HepG2 (cell line): Measurements from ENCODE around the gene RABL6. TPM values are rescaled to one million over a fixed set of nuclear protein-coding genes. Genes with fewer than 3 reads are reported as not detected.

Source experiments
- ATAC-seq: fragments of 200-7000 bp; cut with Tn5 transposase; 3 replicates; pipeline ENCODE4 v1.9.1; 2020; ENCODE audit warnings: mild to moderate bottlenecking, moderate library complexity
- BruUV-seq: library from RNA; stranded (reverse); fragments of 400-500 nt; replicated peaks from 2 replicates; lab custom pipeline; 2021; lab: Mats Ljungman, UMichigan
- CTCF ChIA-PET: fragments of 300-600 bp; formaldehyde crosslinking; extraction: SDS; loops from one replicate; lab custom pipeline; 2021; ENCODE audit warnings: low total read pairs, inconsistent platforms, low intra/inter-chr PET ratio; lab: Yijun Ruan, JAX
- POLR2A ChIA-PET: fragments of 350-600 bp; sonication (Branson Sonifier 250); formaldehyde crosslinking; loops from one replicate; lab custom pipeline; 2020; ENCODE audit warnings: antibody characterized with exemption, inconsistent platforms; lab: Yijun Ruan, JAX
- DNase-seq: peaks from one replicate; pipeline ENCODE4 v3.0.0-alpha.2; 2015; ENCODE audit warnings: low spot score
- FAIRE-seq: peaks from 3 replicates; lab custom pipeline; 2011; peaks lifted over from hg19 to GRCh38; lab: Jason Lieb, UNC
- H2AFZ ChIP-seq: one replicate; pipeline ENCODE4 v1.6.1; 2011; ENCODE audit warnings: low read length, inconsistent platforms
- H3K27ac ChIP-seq: fragments of 300-600 bp; 3 replicates; pipeline ENCODE4 v1.8.0; 2011; ENCODE audit warnings: mixed run types, mild to moderate bottlenecking, mixed read lengths, low read length, inconsistent platforms; ENCODE audit not compliant: insufficient read depth; ENCODE audit errors: extremely low read length
- H3K27me3 ChIP-seq, 2 experiments: fragments of 200-600 bp in 1 of 2; 2 replicates in 1 of 2; 3 replicates in 1 of 2; pipeline versions ENCODE4 v1.6.0 to v1.8.0; 2011; ENCODE audit warnings: low read length in 2 of 2, mild to moderate bottlenecking in 2 of 2, moderate library complexity in 2 of 2, inconsistent platforms in 1 of 2; ENCODE audit not compliant: insufficient read depth in 2 of 2, control insufficient read depth in 1 of 2
- H3K36me3 ChIP-seq, 2 experiments: fragments of 200-600 bp in 1 of 2; replicated peaks in 1 of 2; 2 replicates in 1 of 2; 3 replicates in 1 of 2; pipeline versions ENCODE4 v1.5.1 to v1.8.0; 2011; ENCODE audit warnings: low read length in 2 of 2, inconsistent platforms in 1 of 2; ENCODE audit not compliant: insufficient read depth in 2 of 2, control insufficient read depth in 1 of 2
- H3K4me1 ChIP-seq: 2 replicates; pipeline ENCODE4 v1.5.1; 2012; ENCODE audit warnings: low read length, inconsistent platforms; ENCODE audit not compliant: insufficient read depth
- H3K4me2 ChIP-seq: 2 replicates; pipeline ENCODE4 v1.6.0; 2011; ENCODE audit warnings: low read depth, low read length, inconsistent platforms
- H3K4me3 ChIP-seq, 3 experiments: fragments of 200-600 bp in 1 of 3; sonication (generic), shearing (Covaris generic) in 1 of 3; replicated peaks in 1 of 3; 2 replicates each; pipeline ENCODE4 v1.5.1; 2011 to 2016; ENCODE audit warnings: low read length in 3 of 3, inconsistent platforms in 2 of 3, low read depth in 2 of 3, mild to moderate bottlenecking in 2 of 3, control low read depth in 1 of 3, mixed read lengths in 1 of 3; ENCODE audit not compliant: insufficient read depth in 1 of 3
- H3K79me2 ChIP-seq: one replicate; pipeline ENCODE4 v1.6.1; 2011; ENCODE audit warnings: low read length, inconsistent platforms; ENCODE audit not compliant: insufficient read depth
- H3K9ac ChIP-seq: 2 replicates; pipeline ENCODE4 v1.6.0; 2011; ENCODE audit warnings: mild to moderate bottlenecking, low read depth, low read length, inconsistent platforms; ENCODE audit not compliant: insufficient read depth
- H3K9me3 ChIP-seq: 2 replicates; pipeline ENCODE4 v1.5.1; 2012; ENCODE audit warnings: mild to moderate bottlenecking, low read length
- H4K20me1 ChIP-seq: 2 replicates; pipeline ENCODE4 v1.6.0; 2011; ENCODE audit warnings: inconsistent platforms, mild to moderate bottlenecking, low read length, moderate library complexity; ENCODE audit not compliant: insufficient read depth
- AGO2 ChIP-seq: fragments of 200-400 bp; formaldehyde crosslinking; optimal IDR thresholded peaks from 2 replicates; pipeline ENCODE3; 2017; ENCODE audit warnings: mild to moderate bottlenecking, low read depth, low read length, moderate library complexity
- GFI1 ChIP-seq: sonication (generic); formaldehyde crosslinking; IDR thresholded peaks from 2 replicates; pipeline ENCODE4 v1.5.0; 2020; ENCODE audit warnings: missing genetic modification reagents, mild to moderate bottlenecking, borderline replicate concordance
- MIER3 ChIP-seq: IDR thresholded peaks from 2 replicates; pipeline ENCODE4 v1.6.1; 2016; ENCODE audit warnings: missing compliant biosample characterization, borderline replicate concordance
- POLR2G ChIP-seq: fragments of 200-400 bp; formaldehyde crosslinking; IDR thresholded peaks from 2 replicates; pipeline ENCODE4 v1.6.1; 2018; ENCODE audit warnings: mild to moderate bottlenecking, low read depth, low read length, moderate library complexity
- RCOR2 ChIP-seq: IDR thresholded peaks from 2 replicates; pipeline ENCODE4 v1.6.1; 2016; ENCODE audit warnings: missing biosample characterization, missing genetic modification reagents
- ZFY ChIP-seq: sonication (generic); formaldehyde crosslinking; IDR thresholded peaks from 2 replicates; pipeline ENCODE4 v1.4.0; 2020; ENCODE audit warnings: missing genetic modification reagents
- ZNF230 ChIP-seq: sonication (generic); formaldehyde crosslinking; IDR thresholded peaks from 2 replicates; pipeline ENCODE4 v1.4.0; 2020; ENCODE audit warnings: mild to moderate bottlenecking, missing genetic modification reagents
- ZNF484 ChIP-seq: sonication (generic); formaldehyde crosslinking; IDR thresholded peaks from 2 replicates; pipeline ENCODE4 v1.5.1; 2020; ENCODE audit warnings: mild to moderate bottlenecking, low read depth, missing genetic modification reagents, borderline replicate concordance
- ZSCAN30 ChIP-seq: sonication (generic); formaldehyde crosslinking; IDR thresholded peaks from 2 replicates; pipeline ENCODE4 v1.5.0; 2020; ENCODE audit warnings: mild to moderate bottlenecking, missing genetic modification reagents
- WGBS: methylation state at CpG from one replicate; pipeline ENCODE4 v1.1.6; 2017; ENCODE audit warnings: low lambda C conversion rate; 5-methylcytosine and 5-hydroxymethylcytosine counted together
- in situ Hi-C: cut with HindIII; loops from 2 replicates; pipeline ENCODE4 v1.10.0; 2017; ENCODE audit warnings: low pct_unique_long_range_greater_than_20kb; ENCODE audit not compliant: extremely low pct_ligation_motif_present
- intact Hi-C: fragments of 100-400 bp; cut with micrococcal nuclease; formaldehyde crosslinking; loops from one replicate; pipeline ENCODE4 v1.10.0; 2022; ENCODE audit not compliant: unreplicated experiment
- polyA plus RNA-seq, 8 experiments: library from polyadenylated mRNA; depleted of rRNA in 3 of 8; stranded (reverse) in 7 of 8; unstranded in 1 of 8; fragments of >200 nt; fragmentation: Illumina TruSeq in 4 of 8; extraction: Trizol in 4 of 8; gene quantifications; 2 replicates each; pipeline versions ENCODE4 v1.2.1 to v1.2.3, GENCODE V29; 2011 to 2016; ENCODE audit warnings: low read depth in 4 of 8, missing spikeins in 1 of 8, mixed read lengths in 1 of 8; ENCODE audit not compliant: insufficient read depth in 1 of 8
- total RNA-seq, 5 experiments: library from RNA; depleted of rRNA; stranded (reverse); fragments of >200 nt; fragmentation: Illumina TruSeq; extraction: Trizol; gene quantifications; 2 replicates each; pipeline ENCODE4 v1.2.3, GENCODE V29; 2016; ENCODE audit warnings: low read depth in 1 of 5
- TF ChIP-seq, protein P1 (sequence below): sonication (generic); formaldehyde crosslinking; IDR thresholded peaks from 2 replicates; pipeline ENCODE4 v1.5.1; 2020; ENCODE audit warnings: mild to moderate bottlenecking, missing genetic modification reagents, moderate library complexity
- TF ChIP-seq, protein P2 (sequence below): sonication (generic); formaldehyde crosslinking; IDR thresholded peaks from 2 replicates; pipeline ENCODE4 v1.4.0; 2020; ENCODE audit warnings: missing genetic modification reagents
- TF ChIP-seq, protein P3 (sequence below): fragments of 450-650 bp; IDR thresholded peaks from 2 replicates; pipeline ENCODE4 v1.6.1; 2017; ENCODE audit warnings: mild to moderate bottlenecking

Gene RABL6
- total and polyA plus RNA-seq, 2 of the 13 experiments (the other 11 are each of a cell fraction or from before 2014, with no cell fraction given), result 81.5 to 125 TPM

DNA sequence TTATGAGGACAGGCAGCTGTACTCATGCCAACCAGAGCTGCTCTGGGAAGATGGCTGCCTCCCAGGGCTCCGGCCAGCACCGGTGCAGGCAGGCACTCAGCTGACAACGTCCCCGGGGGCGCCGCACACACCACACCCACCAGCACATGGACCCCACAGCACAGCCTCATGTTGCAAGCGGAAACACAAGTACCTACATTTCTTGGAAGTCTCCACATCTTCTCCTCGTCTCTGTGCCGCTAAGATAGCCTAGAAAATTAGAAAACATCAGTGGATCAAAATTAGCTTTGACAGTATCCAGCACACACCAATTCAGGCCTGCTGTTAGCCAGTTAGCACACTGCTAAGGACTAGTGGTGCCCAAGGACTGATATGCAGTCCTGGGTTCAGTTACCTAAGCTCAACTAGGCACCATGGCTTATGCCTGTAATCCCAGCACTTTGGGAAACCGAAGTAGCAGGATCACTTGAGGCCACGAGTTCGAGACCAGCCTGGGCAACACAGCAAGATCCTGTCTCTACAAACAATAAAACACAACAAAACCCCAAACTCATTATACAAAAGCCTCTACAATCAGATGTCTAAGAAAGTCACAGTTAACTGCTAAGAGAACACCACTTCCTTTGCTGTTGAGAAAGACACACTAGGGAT lies 56.0 kb downstream of the RABL6 start (continued):
- TF ChIP-seq, protein P1, sequence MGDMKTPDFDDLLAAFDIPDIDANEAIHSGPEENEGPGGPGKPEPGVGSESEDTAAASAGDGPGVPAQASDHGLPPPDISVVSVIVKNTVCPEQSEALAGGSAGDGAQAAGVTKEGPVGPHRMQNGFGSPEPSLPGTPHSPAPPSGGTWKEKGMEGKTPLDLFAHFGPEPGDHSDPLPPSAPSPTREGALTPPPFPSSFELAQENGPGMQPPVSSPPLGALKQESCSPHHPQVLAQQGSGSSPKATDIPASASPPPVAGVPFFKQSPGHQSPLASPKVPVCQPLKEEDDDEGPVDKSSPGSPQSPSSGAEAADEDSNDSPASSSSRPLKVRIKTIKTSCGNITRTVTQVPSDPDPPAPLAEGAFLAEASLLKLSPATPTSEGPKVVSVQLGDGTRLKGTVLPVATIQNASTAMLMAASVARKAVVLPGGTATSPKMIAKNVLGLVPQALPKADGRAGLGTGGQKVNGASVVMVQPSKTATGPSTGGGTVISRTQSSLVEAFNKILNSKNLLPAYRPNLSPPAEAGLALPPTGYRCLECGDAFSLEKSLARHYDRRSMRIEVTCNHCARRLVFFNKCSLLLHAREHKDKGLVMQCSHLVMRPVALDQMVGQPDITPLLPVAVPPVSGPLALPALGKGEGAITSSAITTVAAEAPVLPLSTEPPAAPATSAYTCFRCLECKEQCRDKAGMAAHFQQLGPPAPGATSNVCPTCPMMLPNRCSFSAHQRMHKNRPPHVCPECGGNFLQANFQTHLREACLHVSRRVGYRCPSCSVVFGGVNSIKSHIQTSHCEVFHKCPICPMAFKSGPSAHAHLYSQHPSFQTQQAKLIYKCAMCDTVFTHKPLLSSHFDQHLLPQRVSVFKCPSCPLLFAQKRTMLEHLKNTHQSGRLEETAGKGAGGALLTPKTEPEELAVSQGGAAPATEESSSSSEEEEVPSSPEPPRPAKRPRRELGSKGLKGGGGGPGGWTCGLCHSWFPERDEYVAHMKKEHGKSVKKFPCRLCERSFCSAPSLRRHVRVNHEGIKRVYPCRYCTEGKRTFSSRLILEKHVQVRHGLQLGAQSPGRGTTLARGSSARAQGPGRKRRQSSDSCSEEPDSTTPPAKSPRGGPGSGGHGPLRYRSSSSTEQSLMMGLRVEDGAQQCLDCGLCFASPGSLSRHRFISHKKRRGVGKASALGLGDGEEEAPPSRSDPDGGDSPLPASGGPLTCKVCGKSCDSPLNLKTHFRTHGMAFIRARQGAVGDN (CRISPR knock-in tag), result peak; percentile 10; the same call in 1 of the 2 replicates
- TF ChIP-seq GFI1, result no peak
- TF ChIP-seq, all 625 proteins: peak for 3

DNA sequence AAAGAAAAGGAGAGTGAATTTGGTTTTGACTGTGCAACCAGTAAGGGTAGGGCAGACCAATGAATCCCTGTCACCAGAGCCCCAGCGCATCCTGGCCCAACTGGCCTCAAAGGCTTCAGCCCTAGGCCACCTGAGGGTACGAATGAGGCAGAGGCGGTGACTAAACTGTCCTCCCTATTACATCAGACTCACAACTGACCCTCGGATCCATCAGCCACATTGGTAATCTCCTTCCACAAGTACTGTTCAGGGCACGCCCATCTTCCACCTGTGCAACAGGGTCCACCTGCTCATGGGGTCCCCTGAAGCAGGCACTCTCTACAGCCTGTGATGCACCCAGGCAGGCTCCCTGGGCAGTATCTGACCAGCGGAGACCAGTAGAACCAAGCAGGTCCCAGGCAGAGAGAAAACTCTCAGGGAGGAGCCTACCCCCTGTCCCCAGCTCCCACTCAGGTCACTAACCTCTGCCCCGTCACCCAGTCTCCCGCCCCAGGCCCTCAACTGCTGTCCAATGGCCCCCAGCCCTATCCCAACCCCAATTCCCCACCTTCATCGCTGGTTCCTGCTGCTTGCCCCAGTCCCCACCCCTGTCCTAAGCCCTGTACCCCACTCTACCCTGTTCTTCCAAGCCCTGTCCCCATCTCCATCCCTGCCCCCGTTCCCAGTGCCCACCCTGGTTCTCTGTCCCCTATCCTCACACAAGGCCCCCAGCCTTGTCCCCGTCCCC lies 57.5 kb downstream of the RABL6 start:
- peak; percentile 5 for ATAC-seq
- Histone ChIP-seq H4K20me1 (0 out of 2 replicates have a peak, but pooled peaks cover 7% of the 10 kb centered on the region), H3K9me3 (no peaks in the 10 kb centered on the region), H3K9ac (peak overlapping the region; percentile 90), H3K79me2 (peaks cover 20% of the 10 kb centered on the region), H3K36me3 (peaks cover 16 to 37% of the 10 kb centered on the region in 2 experiments), H3K4me1 (peaks cover 35% of the 10 kb centered on the region), H3K4me2 (peak overlapping the region; percentile 83), H3K27ac (peak overlapping the region; percentile 38), H3K4me3 (peak overlapping the region; percentile 81 to 87 (median 87)), H2AFZ (no peak overlapping the region), H3K27me3 (no peaks in the 10 kb centered on the region)
- CTCF ChIA-PET, result no interaction called here
- in situ Hi-C loops (no loop called here), intact Hi-C loops (no loop called here)
- BruUV-seq, result no TSS peak
- no peak for FAIRE-seq
- DNase-seq, result no peak
- WGBS, result 27% methylated on average over 7 of the region's 11 CpGs
- POLR2A ChIA-PET, result interaction anchor here (0.6 to 1.4 kb wide), 3 partner anchors 10 to 18 kb away, joined by 3 to 6 read pairs (median 5); no protein-coding TSS in a partner anchor
- TF ChIP-seq POLR2G (0 out of 2 replicates have a peak, but pooled peaks have one; percentile 40), RCOR2 (CRISPR knock-in tag) (no peak), ZNF230 (CRISPR knock-in tag) (no peak), ZFY (CRISPR knock-in tag) (peak; percentile 30; the same call in 1 of the 2 replicates), AGO2 (no peak), ZSCAN30 (CRISPR knock-in tag) (no peak), ZNF484 (no peak), MIER3 (CRISPR knock-in tag) (no peak)
- TF ChIP-seq, protein P2, sequence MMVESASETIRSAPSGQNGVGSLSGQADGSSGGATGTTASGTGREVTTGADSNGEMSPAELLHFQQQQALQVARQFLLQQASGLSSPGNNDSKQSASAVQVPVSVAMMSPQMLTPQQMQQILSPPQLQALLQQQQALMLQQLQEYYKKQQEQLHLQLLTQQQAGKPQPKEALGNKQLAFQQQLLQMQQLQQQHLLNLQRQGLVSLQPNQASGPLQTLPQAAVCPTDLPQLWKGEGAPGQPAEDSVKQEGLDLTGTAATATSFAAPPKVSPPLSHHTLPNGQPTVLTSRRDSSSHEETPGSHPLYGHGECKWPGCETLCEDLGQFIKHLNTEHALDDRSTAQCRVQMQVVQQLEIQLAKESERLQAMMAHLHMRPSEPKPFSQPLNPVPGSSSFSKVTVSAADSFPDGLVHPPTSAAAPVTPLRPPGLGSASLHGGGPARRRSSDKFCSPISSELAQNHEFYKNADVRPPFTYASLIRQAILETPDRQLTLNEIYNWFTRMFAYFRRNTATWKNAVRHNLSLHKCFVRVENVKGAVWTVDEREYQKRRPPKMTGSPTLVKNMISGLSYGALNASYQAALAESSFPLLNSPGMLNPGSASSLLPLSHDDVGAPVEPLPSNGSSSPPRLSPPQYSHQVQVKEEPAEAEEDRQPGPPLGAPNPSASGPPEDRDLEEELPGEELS (CRISPR knock-in tag), result no peak
- TF ChIP-seq, protein P3, sequence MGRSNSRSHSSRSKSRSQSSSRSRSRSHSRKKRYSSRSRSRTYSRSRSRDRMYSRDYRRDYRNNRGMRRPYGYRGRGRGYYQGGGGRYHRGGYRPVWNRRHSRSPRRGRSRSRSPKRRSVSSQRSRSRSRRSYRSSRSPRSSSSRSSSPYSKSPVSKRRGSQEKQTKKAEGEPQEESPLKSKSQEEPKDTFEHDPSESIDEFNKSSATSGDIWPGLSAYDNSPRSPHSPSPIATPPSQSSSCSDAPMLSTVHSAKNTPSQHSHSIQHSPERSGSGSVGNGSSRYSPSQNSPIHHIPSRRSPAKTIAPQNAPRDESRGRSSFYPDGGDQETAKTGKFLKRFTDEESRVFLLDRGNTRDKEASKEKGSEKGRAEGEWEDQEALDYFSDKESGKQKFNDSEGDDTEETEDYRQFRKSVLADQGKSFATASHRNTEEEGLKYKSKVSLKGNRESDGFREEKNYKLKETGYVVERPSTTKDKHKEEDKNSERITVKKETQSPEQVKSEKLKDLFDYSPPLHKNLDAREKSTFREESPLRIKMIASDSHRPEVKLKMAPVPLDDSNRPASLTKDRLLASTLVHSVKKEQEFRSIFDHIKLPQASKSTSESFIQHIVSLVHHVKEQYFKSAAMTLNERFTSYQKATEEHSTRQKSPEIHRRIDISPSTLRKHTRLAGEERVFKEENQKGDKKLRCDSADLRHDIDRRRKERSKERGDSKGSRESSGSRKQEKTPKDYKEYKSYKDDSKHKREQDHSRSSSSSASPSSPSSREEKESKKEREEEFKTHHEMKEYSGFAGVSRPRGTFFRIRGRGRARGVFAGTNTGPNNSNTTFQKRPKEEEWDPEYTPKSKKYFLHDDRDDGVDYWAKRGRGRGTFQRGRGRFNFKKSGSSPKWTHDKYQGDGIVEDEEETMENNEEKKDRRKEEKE, result no peak
